ENCODE data around the gene OPRD1.
"Not testable (repeated sequence)": the region's sequence is repeated elsewhere in the genome, so short reads cannot be mapped to it uniquely, and the experiment has no call there.

OPRD1 gene

GRCh38 chr1:28848416-28848815, 36.4 kb downstream of the OPRD1 start:
- no peak for DNase-seq

- no peak for DNase-seq
Measured at GRCh38 chr1:28853093-28853742, 41.2 kb downstream of the OPRD1 start.

GRCh38 chr1:28854406-28854805, 42.4 kb downstream of the OPRD1 start:
- not testable (repeated sequence) for DNase-seq

- no peak for DNase-seq
Measured at GRCh38 chr1:28855046-28855445, 43.1 kb downstream of the OPRD1 start.

- DNase-seq, result no peak
Measured at GRCh38 chr1:28855469-28855951, 43.5 kb downstream of the OPRD1 start.

- no peak for DNase-seq
Measured at GRCh38 chr1:28855969-28856368, 44.0 kb downstream of the OPRD1 start.

GRCh38 chr1:28860332-28861073, 48.5 kb downstream of the OPRD1 start:
- no peak for DNase-seq

GRCh38 chr1:28862571-28863403, 50.8 kb downstream of the OPRD1 start:
- DNase-seq, result no peak

- no peak for DNase-seq
Measured at GRCh38 chr1:28864695-28865094, 52.7 kb downstream of the OPRD1 start.

GRCh38 chr1:28865997-28866650, 54.2 kb downstream of the OPRD1 start:
- DNase-seq, result no peak

GRCh38 chr1:28867850-28868249, 55.9 kb downstream of the OPRD1 start:
- DNase-seq, result no peak

- DNase-seq, result no peak
Measured at GRCh38 chr1:28869952-28870351, 58.0 kb downstream of the OPRD1 start.

GRCh38 chr1:28871631-28872401, 59.8 kb downstream of the OPRD1 start:
- no peak for DNase-seq

GRCh38 chr1:28875134-28875533, 63.2 kb downstream of the OPRD1 start:
- not testable (repeated sequence) for DNase-seq

GRCh38 chr1:28877132-28877781, 65.3 kb downstream of the OPRD1 start:
- peak; percentile 72 for DNase-seq

GRCh38 chr1:28878796-28879195, 66.8 kb downstream of the OPRD1 start:
- DNase-seq, result no peak

- DNase-seq, result peak; percentile 72
Measured at GRCh38 chr1:28882009-28882628, 70.1 kb downstream of the OPRD1 start.

GRCh38 chr1:28883242-28883616, 71.3 kb downstream of the OPRD1 start:
- DNase-seq, result no peak

- no peak for DNase-seq
Measured at GRCh38 chr1:28885472-28885877, 73.5 kb downstream of the OPRD1 start.

GRCh38 chr1:28885977-28886730, 74.2 kb downstream of the OPRD1 start:
- no peak for DNase-seq

Measured in activated T-cell treated with anti-CD3 and anti-CD28 coated beads for 4 hours (primary cell).